ENCODE measurements around the gene LRRC52. TPM values are rescaled to one million over a fixed set of nuclear protein-coding genes. Genes with fewer than 3 reads are reported as not detected.

Gene LRRC52
- total and polyA plus RNA-seq, 2 of the 8 experiments (the other 6 are each of a cell fraction or from before 2014, with no cell fraction given), result 0.05 TPM; not detected in 1

GRCh38 chr1:165545974-165546373, 2.2 kb downstream of the LRRC52 start (continued):
- no peak for TF ChIP-seq RFX5 (IDR thresholded peaks at IDR 0.05; ENCODE audit: borderline replicate concordance, low read depth, low read length)
- no peak for TF ChIP-seq BRCA1 (IDR thresholded peaks at IDR 0.05; ENCODE audit: low read depth, low read length)
- no peak for TF ChIP-seq SIN3A (conservative IDR thresholded peaks at IDR 0.05 in 1 of 2, IDR thresholded peaks at IDR 0.05 in 1 of 2; ENCODE audit: low read depth in 1 of 2, low read length in 2 of 2)
- TF ChIP-seq HDAC6 (IDR thresholded peaks at IDR 0.05; ENCODE audit: low read depth, low read length), result no peak
- TF ChIP-seq JUND (IDR thresholded peaks at IDR 0.05; ENCODE audit: low read length), result no peak
